ENCODE measurements around the gene MPZL2.

DNA sequence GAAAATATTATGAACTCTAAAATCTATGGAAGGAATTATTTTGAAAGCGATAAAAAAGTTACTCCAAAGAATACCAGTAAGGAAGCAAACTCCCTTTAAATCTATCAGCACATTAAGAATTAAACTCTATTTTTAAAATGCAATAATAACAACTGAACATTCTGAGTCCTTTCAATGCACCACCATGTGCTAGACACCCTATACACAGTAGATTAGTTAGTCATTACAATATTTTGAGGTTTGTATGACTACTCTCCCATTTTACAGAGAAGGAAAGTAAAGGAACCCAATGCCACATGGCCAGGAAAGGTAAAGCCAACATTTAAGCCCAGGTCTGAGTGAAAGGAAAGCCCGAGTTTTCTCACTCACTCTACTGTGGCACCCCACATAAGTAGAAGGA lies 57.0 kb downstream of the MPZL2 start:
- no peak for TF ChIP-seq FOXK2 (IDR thresholded peaks at IDR 0.05)
- no peak for TF ChIP-seq FOXM1 (IDR thresholded peaks at IDR 0.05; ENCODE audit: low read depth, low read length)
- TF ChIP-seq EED (IDR thresholded peaks at IDR 0.05; ENCODE audit: low read depth) = no peak
- no peak for TF ChIP-seq MXI1 (IDR thresholded peaks at IDR 0.05; ENCODE audit: low read depth, low read length)
- no peak for TF ChIP-seq SRF (IDR thresholded peaks at IDR 0.05; ENCODE audit: low read depth in 2 of 2, low read length in 2 of 2)

Measured in GM12878 (cell line).